WTC11 (cell line): ENCODE data around the gene CABLES1. TPM values are rescaled to one million over a fixed set of nuclear protein-coding genes. Genes with fewer than 3 reads are reported as not detected.
A peak's percentile ranks its signal among the peaks of the same experiment; 100 is the strongest.

ENCODE experiments used
- ATAC-seq: fragments of 200-7000 bp; cut with Tn5 transposase; 2 replicates; pipeline ENCODE4 v1.10.0; 2021; ENCODE audit warnings: mild to moderate bottlenecking, moderate library complexity
- CTCF ChIA-PET: fragments of 300-600 bp; sonication (Branson Sonifier 250); formaldehyde crosslinking; loops from one replicate; lab custom pipeline; 2021; ENCODE audit warnings: antibody characterized with exemption; lab: Charles Lee
- POLR2A ChIA-PET: fragments of 350-600 bp; sonication (Branson Sonifier 250); formaldehyde crosslinking; loops from one replicate; lab custom pipeline; 2021; ENCODE audit warnings: antibody characterized with exemption; lab: Charles Lee
- DNase-seq: peaks from one replicate; pipeline ENCODE4 v3.0.0; 2021; ENCODE audit warnings: low spot score
- H3K27ac Mint-ChIP-seq: 2 replicates; pipeline ENCODE4 v1.8.0; 2021; ENCODE audit warnings: mixed read lengths
- H3K27me3 Mint-ChIP-seq: 2 replicates; pipeline ENCODE4 v1.8.0; 2021; ENCODE audit warnings: low read depth, mild to moderate bottlenecking, moderate library complexity, mixed read lengths
- H3K36me3 Mint-ChIP-seq: 2 replicates; pipeline ENCODE4 v1.8.0; 2021; ENCODE audit warnings: mixed read lengths
- H3K4me1 Mint-ChIP-seq: 2 replicates; pipeline ENCODE4 v1.8.0; 2022; ENCODE audit warnings: mixed read lengths
- H3K4me3 Mint-ChIP-seq: 2 replicates; pipeline ENCODE4 v1.8.0; 2021; ENCODE audit warnings: mild to moderate bottlenecking, moderate library complexity, mixed read lengths
- H3K9me3 Mint-ChIP-seq: 2 replicates; pipeline ENCODE4 v1.8.0; 2021; ENCODE audit warnings: mixed read lengths
- ATF2 ChIP-seq: sonication (generic); formaldehyde crosslinking; IDR thresholded peaks from 2 replicates; pipeline ENCODE4 v1.8.1; 2022; ENCODE audit warnings: low read depth, missing genetic modification reagents, borderline replicate concordance
- CDX4 ChIP-seq: fragments of 250-450 bp; sonication (Bioruptor Pico); IDR thresholded peaks from 2 replicates; pipeline ENCODE4 v1.9.0; 2021; ENCODE audit warnings: moderate library complexity, mild to moderate bottlenecking, inconsistent platforms, borderline replicate concordance
- CREB1 ChIP-seq: sonication (generic); formaldehyde crosslinking; IDR thresholded peaks from 2 replicates; pipeline ENCODE4 v1.8.0; 2023; ENCODE audit warnings: mild to moderate bottlenecking, missing genetic modification reagents
- ERG ChIP-seq: fragments of 250-450 bp; sonication (Bioruptor Pico); IDR thresholded peaks from 2 replicates; pipeline ENCODE4 v1.8.0; 2021; ENCODE audit warnings: mild to moderate bottlenecking
- FOXP1 ChIP-seq: sonication (generic); formaldehyde crosslinking; IDR thresholded peaks from 2 replicates; pipeline ENCODE4 v1.8.0; 2022; ENCODE audit warnings: missing genetic modification reagents, mild to moderate bottlenecking, moderate library complexity, borderline replicate concordance
- HMGA2 ChIP-seq: fragments of 250-450 bp; sonication (Bioruptor Pico); IDR thresholded peaks from 2 replicates; pipeline ENCODE4 v1.4.0; 2021; ENCODE audit warnings: mild to moderate bottlenecking, moderate library complexity
- IRF2 ChIP-seq: sonication (generic); formaldehyde crosslinking; IDR thresholded peaks from 2 replicates; pipeline ENCODE4 v1.8.0; 2022; ENCODE audit warnings: low read depth, missing genetic modification reagents, borderline replicate concordance
- KAT7 ChIP-seq: sonication (generic); formaldehyde crosslinking; IDR thresholded peaks from 2 replicates; pipeline ENCODE4 v1.8.1; 2023; ENCODE audit warnings: missing genetic modification reagents, mild to moderate bottlenecking, borderline replicate concordance
- NFATC4 ChIP-seq: fragments of 250-450 bp; sonication (Bioruptor Pico); IDR thresholded peaks from 2 replicates; pipeline ENCODE4 v1.9.0; 2021; ENCODE audit warnings: mild to moderate bottlenecking
- NFE2L1 ChIP-seq: sonication (generic); formaldehyde crosslinking; IDR thresholded peaks from 2 replicates; pipeline ENCODE4 v1.8.1; 2023; ENCODE audit warnings: missing genetic modification reagents
- RORB ChIP-seq: fragments of 250-450 bp; sonication (Bioruptor Pico); IDR thresholded peaks from 2 replicates; pipeline ENCODE4 v1.9.0; 2021; ENCODE audit warnings: mild to moderate bottlenecking
- SMAD4 ChIP-seq: sonication (generic); formaldehyde crosslinking; IDR thresholded peaks from 2 replicates; pipeline ENCODE4 v1.8.0; 2022; ENCODE audit warnings: mild to moderate bottlenecking, missing genetic modification reagents
- TP53 ChIP-seq: sonication (generic); formaldehyde crosslinking; IDR thresholded peaks from 2 replicates; pipeline ENCODE4 v1.8.1; 2023; ENCODE audit warnings: mild to moderate bottlenecking, missing genetic modification reagents
- ZBTB21 ChIP-seq: sonication (generic); formaldehyde crosslinking; IDR thresholded peaks from 2 replicates; pipeline ENCODE4 v1.8.1; 2023; ENCODE audit warnings: mild to moderate bottlenecking, missing genetic modification reagents, borderline replicate concordance
- ZNF138 ChIP-seq: sonication (generic); formaldehyde crosslinking; conservative IDR thresholded peaks from 2 replicates; pipeline ENCODE4 v1.8.1; 2022; ENCODE audit warnings: mild to moderate bottlenecking, moderate library complexity, missing genetic modification reagents
- ZNF423 ChIP-seq: fragments of 250-450 bp; sonication (Bioruptor Pico); IDR thresholded peaks from 2 replicates; pipeline ENCODE4 v2.1.2; 2022; ENCODE audit warnings: mild to moderate bottlenecking, moderate library complexity
- total RNA-seq: library from RNA; stranded (reverse); gene quantifications from 3 replicates; pipeline ENCODE4 v1.2.3, GENCODE V29; 2021
- TF ChIP-seq, protein P1 (sequence below): fragments of 250-450 bp; sonication (Bioruptor Pico); IDR thresholded peaks from 2 replicates; pipeline ENCODE4 v1.9.0; 2021; ENCODE audit warnings: mild to moderate bottlenecking, borderline replicate concordance
- TF ChIP-seq, protein P2 (sequence below): sonication (generic); formaldehyde crosslinking; IDR thresholded peaks from 2 replicates; pipeline ENCODE4 v1.8.0; 2022; ENCODE audit warnings: mild to moderate bottlenecking, missing genetic modification reagents
- TF ChIP-seq, protein P3 (sequence below): fragments of 250-450 bp; sonication (Bioruptor Pico); conservative IDR thresholded peaks from 2 replicates; pipeline ENCODE4 v1.9.0; 2021; ENCODE audit warnings: mild to moderate bottlenecking

CABLES1 gene
- total RNA-seq, 1 experiment from 2014 or later = 17.0 TPM

GRCh38 chr18:23188068-23188760, 52.9 kb downstream of the CABLES1 start (continued):
- TF ChIP-seq, protein P1, sequence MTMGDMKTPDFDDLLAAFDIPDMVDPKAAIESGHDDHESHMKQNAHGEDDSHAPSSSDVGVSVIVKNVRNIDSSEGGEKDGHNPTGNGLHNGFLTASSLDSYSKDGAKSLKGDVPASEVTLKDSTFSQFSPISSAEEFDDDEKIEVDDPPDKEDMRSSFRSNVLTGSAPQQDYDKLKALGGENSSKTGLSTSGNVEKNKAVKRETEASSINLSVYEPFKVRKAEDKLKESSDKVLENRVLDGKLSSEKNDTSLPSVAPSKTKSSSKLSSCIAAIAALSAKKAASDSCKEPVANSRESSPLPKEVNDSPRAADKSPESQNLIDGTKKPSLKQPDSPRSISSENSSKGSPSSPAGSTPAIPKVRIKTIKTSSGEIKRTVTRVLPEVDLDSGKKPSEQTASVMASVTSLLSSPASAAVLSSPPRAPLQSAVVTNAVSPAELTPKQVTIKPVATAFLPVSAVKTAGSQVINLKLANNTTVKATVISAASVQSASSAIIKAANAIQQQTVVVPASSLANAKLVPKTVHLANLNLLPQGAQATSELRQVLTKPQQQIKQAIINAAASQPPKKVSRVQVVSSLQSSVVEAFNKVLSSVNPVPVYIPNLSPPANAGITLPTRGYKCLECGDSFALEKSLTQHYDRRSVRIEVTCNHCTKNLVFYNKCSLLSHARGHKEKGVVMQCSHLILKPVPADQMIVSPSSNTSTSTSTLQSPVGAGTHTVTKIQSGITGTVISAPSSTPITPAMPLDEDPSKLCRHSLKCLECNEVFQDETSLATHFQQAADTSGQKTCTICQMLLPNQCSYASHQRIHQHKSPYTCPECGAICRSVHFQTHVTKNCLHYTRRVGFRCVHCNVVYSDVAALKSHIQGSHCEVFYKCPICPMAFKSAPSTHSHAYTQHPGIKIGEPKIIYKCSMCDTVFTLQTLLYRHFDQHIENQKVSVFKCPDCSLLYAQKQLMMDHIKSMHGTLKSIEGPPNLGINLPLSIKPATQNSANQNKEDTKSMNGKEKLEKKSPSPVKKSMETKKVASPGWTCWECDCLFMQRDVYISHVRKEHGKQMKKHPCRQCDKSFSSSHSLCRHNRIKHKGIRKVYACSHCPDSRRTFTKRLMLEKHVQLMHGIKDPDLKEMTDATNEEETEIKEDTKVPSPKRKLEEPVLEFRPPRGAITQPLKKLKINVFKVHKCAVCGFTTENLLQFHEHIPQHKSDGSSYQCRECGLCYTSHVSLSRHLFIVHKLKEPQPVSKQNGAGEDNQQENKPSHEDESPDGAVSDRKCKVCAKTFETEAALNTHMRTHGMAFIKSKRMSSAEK (CRISPR knock-in tag) = no peak
- TF ChIP-seq NFATC4 = no peak
- no peak for TF ChIP-seq NFE2L1 (CRISPR knock-in tag)
- no peak for TF ChIP-seq HMGA2
- no peak for TF ChIP-seq ERG (CRISPR knock-in tag)
- no peak for TF ChIP-seq TP53 (CRISPR knock-in tag)
- no peak for TF ChIP-seq IRF2
- no peak for TF ChIP-seq ZBTB21
- TF ChIP-seq ATF2 (CRISPR knock-in tag) = no peak

- Mint-ChIP-seq H3K27ac (peak overlapping the region; percentile 53; the same call in 1 of the 2 replicates), H3K9me3 (no peaks in the 10 kb centered on the region), H3K27me3 (no peaks in the 10 kb centered on the region), H3K4me3 (no peak overlapping the region), H3K36me3 (peaks cover 12% of the 10 kb centered on the region), H3K4me1 (peaks cover 30% of the 10 kb centered on the region)
- 0 out of 2 replicates have a peak, but pooled peaks have one; percentile 3 for TF ChIP-seq ZNF423 (CRISPR knock-in tag)
- no peak for TF ChIP-seq FOXP1 (CRISPR knock-in tag)
- TF ChIP-seq CDX4 (CRISPR knock-in tag) = no peak
- POLR2A ChIA-PET = interaction anchor here (0.9 kb wide), 1 partner anchor 54 kb away, joined by 3 read pairs; no protein-coding TSS in a partner anchor
- CTCF ChIA-PET = interaction anchor here (1.6 kb wide), 1 partner anchor 18 kb away, joined by 7 read pairs; no protein-coding TSS in a partner anchor
- no peak for ATAC-seq
- DNase-seq = no peak
These were observed 53.8 kb downstream of the CABLES1 start for GRCh38 chr18:23189099-23189498.

DNA sequence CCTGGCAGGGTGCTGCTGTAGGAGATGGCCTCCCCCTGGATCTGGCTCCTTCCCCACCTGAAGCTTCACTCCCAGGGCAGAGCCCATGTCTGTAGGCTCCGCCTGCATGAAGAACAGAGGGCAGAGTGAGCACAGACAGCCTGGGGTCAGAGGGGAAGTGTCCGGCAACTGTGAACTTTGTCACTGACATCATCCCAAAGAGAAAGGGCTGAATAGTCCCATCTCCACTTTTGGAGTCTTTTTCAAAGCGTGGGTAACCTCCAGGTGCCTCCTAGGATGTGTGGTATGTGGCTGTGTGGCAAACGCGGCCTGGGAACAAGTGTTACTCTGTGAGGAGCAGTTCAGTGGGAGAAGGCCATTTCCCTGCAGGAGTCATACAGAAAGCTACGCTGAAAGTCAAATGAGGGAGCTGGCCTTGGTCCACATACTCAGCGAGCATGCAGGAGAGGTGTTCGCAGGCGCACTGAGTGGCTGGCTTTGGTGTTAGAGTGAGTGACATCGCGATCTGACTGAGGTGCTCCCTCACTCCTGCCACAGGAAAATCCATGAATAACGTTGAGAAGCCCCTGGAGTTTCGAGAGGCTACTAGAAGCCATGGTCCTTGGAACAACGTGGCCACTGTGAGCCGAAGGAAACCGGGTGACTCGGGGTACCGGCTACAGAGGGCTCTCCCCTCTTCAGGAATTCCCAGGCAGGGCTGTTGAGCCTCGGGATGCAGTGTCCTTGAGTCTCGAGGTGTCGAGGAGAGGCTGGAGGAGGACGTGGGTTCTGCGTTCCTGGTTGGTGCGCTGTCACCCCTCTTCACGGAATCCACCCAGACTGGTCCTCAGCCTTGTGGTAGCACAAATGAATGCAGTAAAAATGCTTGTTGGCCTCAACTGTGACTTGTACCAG, 54.7 kb downstream of the CABLES1 start:
- Mint-ChIP-seq H3K36me3 (peaks cover 12% of the 10 kb centered on the region), H3K27ac (peak overlapping the region; percentile 55), H3K9me3 (no peaks in the 10 kb centered on the region), H3K27me3 (no peaks in the 10 kb centered on the region), H3K4me3 (no peak overlapping the region), H3K4me1 (peaks cover 34% of the 10 kb centered on the region)
- CTCF ChIA-PET = interaction anchor here (1.6 kb wide), 1 partner anchor 18 kb away, joined by 7 read pairs; no protein-coding TSS in a partner anchor
- POLR2A ChIA-PET = interaction anchor here (0.9 kb wide), 1 partner anchor 53 kb away, joined by 3 read pairs; no protein-coding TSS in a partner anchor
- ATAC-seq = peak; percentile 21; the same call in 1 of the 2 replicates
- DNase-seq = no peak
- TF ChIP-seq CDX4 (CRISPR knock-in tag) = no peak
- no peak for TF ChIP-seq SMAD4 (CRISPR knock-in tag)
- TF ChIP-seq RORB (CRISPR knock-in tag) = no peak
- TF ChIP-seq NFATC4 = no peak
- TF ChIP-seq ZNF138 (CRISPR knock-in tag) = no peak
- TF ChIP-seq CREB1 = no peak
- no peak for TF ChIP-seq KAT7
- TF ChIP-seq, protein P2, sequence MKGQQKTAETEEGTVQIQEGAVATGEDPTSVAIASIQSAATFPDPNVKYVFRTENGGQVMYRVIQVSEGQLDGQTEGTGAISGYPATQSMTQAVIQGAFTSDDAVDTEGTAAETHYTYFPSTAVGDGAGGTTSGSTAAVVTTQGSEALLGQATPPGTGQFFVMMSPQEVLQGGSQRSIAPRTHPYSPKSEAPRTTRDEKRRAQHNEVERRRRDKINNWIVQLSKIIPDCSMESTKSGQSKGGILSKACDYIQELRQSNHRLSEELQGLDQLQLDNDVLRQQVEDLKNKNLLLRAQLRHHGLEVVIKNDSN (CRISPR knock-in tag) = no peak
- no peak for TF ChIP-seq ZNF423 (CRISPR knock-in tag)
- TF ChIP-seq, protein P3, sequence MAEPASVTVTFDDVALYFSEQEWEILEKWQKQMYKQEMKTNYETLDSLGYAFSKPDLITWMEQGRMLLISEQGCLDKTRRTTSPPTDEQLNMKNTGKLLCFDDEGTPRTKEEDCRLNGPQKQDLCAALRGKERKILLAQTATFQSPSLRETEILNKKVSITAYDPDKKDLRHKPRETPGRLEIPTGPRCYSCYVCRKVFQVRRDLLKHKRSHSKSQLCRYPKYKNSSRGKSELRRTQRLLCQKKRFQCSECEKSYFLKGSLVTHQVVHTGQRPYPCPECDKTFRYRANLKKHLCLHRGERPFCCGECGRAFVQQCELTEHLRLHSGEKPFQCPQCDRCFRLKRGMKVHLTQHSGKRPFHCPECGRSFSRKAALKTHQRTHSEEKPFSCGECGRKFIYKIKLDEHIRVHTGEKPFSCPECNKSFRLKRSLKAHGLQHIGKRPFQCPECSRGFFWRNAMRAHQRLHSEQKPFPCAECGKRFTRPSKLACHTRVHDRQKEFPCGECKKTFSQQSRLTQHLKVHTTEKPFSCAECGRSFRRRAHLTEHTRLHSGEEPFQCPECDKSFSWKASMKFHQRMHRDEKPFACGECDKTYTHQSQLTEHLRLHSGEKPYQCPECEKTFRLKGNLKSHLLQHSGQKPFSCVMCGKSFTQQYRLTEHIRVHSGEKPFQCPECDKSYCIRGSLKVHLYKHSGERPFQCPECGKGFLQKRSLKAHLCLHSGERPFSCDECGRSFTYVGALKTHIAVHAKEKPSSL (CRISPR knock-in tag) = no peak
